NCI-H2081 (cell line): ENCODE data around the gene TMEM182.

Source experiments
- DNase-seq, 2 experiments: peaks; one replicate each; lab custom pipeline; 2025; lab: John Stamatoyannopoulos, UW

TMEM182 gene

GRCh38 chr2:102801858-102802699 is 40.2 kb downstream of the TMEM182 start:
- no peak for DNase-seq

DNA sequence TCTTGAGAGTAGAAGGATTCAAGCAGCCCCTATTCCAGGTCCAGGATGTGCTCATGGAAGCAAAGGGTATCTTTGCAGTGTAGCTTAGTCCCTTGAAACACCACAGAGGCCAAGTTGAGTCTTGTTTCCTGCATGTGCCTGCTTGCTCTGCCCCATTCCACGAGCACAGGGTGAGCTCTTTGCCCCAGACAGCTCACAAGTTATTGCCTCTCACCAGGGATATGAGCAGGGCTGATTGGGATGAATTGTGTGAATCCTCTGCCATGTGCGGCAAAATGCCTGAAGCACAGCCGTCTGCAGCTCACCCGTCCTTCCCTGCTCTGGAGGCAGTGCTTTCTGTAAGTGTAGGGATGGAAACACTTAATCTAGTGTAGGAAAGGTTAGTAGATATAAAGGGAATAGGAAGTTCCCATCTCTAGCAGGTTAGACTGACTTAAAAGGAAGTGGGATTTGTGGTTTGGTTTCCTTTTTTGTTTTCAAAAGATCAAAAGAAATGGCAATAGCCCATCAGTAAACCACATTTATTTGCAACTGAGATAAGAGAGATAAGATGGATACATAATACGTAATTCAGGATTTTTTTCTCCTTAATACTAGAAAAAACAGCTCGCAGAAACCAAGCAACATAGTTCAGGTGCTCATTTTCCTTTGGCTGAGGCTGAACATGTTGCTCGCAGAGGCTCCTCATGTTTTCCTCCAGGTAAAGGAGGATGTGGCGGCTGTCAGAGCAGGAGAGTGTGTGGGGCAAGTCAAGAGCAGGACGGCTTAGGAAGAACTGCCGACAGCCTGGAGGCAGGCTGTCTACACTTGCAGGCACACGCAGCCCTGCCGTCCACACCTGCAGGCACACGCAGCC is 41.4 kb downstream of the TMEM182 start:
- DNase-seq = no peak

- DNase-seq = no peak
Measured at GRCh38 chr2:102803897-102804217, 42.0 kb downstream of the TMEM182 start.

GRCh38 chr2:102806250-102806837 is 44.5 kb downstream of the TMEM182 start:
- DNase-seq = peak; percentile 68 to 71

GRCh38 chr2:102809291-102810189 is 47.7 kb downstream of the TMEM182 start:
- no peak for DNase-seq

GRCh38 chr2:102815285-102815684 is 53.5 kb downstream of the TMEM182 start:
- DNase-seq = no peak

GRCh38 chr2:102826904-102827303 is 65.1 kb downstream of the TMEM182 start:
- peak; percentile 69 to 89 for DNase-seq

GRCh38 chr2:102832789-102833188 is 71.0 kb downstream of the TMEM182 start:
- DNase-seq = peak; percentile 11 to 38

GRCh38 chr2:102834523-102835273 is 72.9 kb downstream of the TMEM182 start:
- peak; percentile 33 to 66 for DNase-seq

GRCh38 chr2:102837626-102838198 is 75.9 kb downstream of the TMEM182 start:
- DNase-seq = no peak

DNA sequence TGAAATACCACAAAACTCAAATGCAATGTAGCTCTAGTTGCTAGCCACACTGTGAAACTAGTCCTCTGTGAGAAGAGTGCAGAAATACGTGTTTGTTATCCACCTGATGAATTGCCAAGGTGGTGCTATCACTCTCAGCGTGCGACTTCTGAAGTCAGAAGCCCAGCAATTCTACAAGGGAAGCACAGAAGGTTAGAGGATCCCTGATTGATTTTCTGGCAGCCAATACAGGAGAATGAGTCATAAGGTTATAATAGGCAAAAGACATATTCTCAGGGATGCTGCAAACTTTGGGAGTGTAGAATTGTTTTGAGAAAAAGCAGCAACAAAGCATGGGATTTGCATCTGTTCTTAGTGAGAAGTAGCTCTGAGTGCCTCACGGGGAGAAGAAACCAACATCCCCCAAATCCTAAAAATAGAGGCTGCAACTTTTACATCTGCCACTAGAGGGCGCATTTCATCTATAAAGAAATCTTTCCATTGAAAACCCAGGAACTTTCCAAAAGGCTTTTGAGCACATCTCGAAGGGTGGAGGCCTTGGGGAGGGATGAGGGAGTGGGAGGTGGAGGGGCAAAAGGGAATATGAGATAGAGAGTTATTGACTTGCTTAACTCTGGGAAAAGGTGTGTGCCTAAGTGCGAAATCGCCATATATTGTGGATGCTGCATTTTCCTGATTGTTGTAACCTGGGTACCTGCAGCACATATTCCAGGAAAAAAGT is 78.0 kb downstream of the TMEM182 start:
- DNase-seq = peak; percentile 49 to 57

GRCh38 chr2:102841107-102841840 is 79.4 kb downstream of the TMEM182 start:
- peak; percentile 53 to 59 for DNase-seq

GRCh38 chr2:102843764-102844443 is 82.1 kb downstream of the TMEM182 start:
- no peak for DNase-seq

DNA sequence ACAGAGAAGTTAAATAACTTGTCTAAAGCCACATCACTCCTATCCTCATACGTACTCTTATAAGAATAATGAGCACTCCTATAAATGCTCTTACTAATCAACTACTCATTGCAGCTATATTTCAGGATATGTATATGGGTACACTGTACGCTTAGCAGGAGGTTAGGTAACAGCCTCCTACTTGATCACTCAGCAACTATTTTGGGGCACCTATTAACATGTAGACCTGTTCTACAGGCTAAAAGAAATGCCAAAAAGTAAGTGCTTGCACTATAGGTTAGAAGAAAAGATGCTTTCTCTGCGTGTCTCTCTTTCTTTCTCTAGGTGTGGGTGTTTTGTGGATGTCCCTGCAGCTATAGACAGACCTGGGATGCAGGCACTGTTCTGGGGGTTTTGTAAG is 83.1 kb downstream of the TMEM182 start:
- DNase-seq = no peak

GRCh38 chr2:102848366-102848839 is 86.6 kb downstream of the TMEM182 start:
- DNase-seq = peak; percentile 51 to 71

DNA sequence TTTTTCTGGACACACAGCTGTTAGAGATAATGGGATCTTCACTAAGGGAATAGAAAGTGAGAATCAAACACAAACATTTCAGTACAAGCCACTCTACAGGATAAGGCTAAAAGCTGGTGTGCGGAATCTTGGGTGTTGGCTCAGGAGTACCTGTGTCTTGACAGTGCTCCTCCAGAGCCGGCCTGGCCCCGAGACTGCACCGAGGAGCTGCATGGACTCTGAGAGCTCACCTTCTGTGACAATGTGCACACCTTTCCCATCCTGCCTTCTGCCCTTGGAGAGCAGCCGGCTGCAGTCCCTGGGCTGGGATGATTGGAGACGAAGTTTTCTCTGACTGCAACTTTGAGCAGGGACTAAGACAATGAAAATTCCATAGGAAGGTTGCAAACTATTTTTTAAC is 89.1 kb downstream of the TMEM182 start:
- DNase-seq = no peak

- DNase-seq = no peak
Measured at GRCh38 chr2:102852867-102853266, 91.0 kb downstream of the TMEM182 start.
